HepG2 (cell line): Measurements from ENCODE around the gene SLBP. TPM values are rescaled to one million over a fixed set of nuclear protein-coding genes. Genes with fewer than 3 reads are reported as not detected.
A peak's percentile ranks its signal among the peaks of the same experiment; 100 is the strongest.

Experiments used
- ATAC-seq: fragments of 200-7000 bp; cut with Tn5 transposase; 3 replicates; pipeline ENCODE4 v1.9.1; 2020; ENCODE audit warnings: mild to moderate bottlenecking, moderate library complexity
- BruUV-seq: library from RNA; stranded (reverse); fragments of 400-500 nt; replicated peaks from 2 replicates; lab custom pipeline; 2021; lab: Mats Ljungman, UMichigan
- CTCF ChIA-PET: fragments of 300-600 bp; formaldehyde crosslinking; extraction: SDS; loops from one replicate; lab custom pipeline; 2021; ENCODE audit warnings: low total read pairs, inconsistent platforms, low intra/inter-chr PET ratio; lab: Yijun Ruan, JAX
- POLR2A ChIA-PET: fragments of 350-600 bp; sonication (Branson Sonifier 250); formaldehyde crosslinking; loops from one replicate; lab custom pipeline; 2020; ENCODE audit warnings: antibody characterized with exemption, inconsistent platforms; lab: Yijun Ruan, JAX
- DNase-seq: peaks from one replicate; pipeline ENCODE4 v3.0.0-alpha.2; 2015; ENCODE audit warnings: low spot score
- FAIRE-seq: peaks from 3 replicates; lab custom pipeline; 2011; peaks lifted over from hg19 to GRCh38; lab: Jason Lieb, UNC
- H2AFZ ChIP-seq: one replicate; pipeline ENCODE4 v1.6.1; 2011; ENCODE audit warnings: low read length, inconsistent platforms
- H3K27ac ChIP-seq: fragments of 300-600 bp; 3 replicates; pipeline ENCODE4 v1.8.0; 2011; ENCODE audit warnings: mixed run types, mild to moderate bottlenecking, mixed read lengths, low read length, inconsistent platforms; ENCODE audit not compliant: insufficient read depth; ENCODE audit errors: extremely low read length
- H3K27me3 ChIP-seq, 2 experiments: fragments of 200-600 bp in 1 of 2; 2 replicates in 1 of 2; 3 replicates in 1 of 2; pipeline versions ENCODE4 v1.6.0 to v1.8.0; 2011; ENCODE audit warnings: low read length in 2 of 2, mild to moderate bottlenecking in 2 of 2, moderate library complexity in 2 of 2, inconsistent platforms in 1 of 2; ENCODE audit not compliant: insufficient read depth in 2 of 2, control insufficient read depth in 1 of 2
- H3K36me3 ChIP-seq, 2 experiments: fragments of 200-600 bp in 1 of 2; replicated peaks in 1 of 2; 2 replicates in 1 of 2; 3 replicates in 1 of 2; pipeline versions ENCODE4 v1.5.1 to v1.8.0; 2011; ENCODE audit warnings: low read length in 2 of 2, inconsistent platforms in 1 of 2; ENCODE audit not compliant: insufficient read depth in 2 of 2, control insufficient read depth in 1 of 2
- H3K4me1 ChIP-seq: 2 replicates; pipeline ENCODE4 v1.5.1; 2012; ENCODE audit warnings: low read length, inconsistent platforms; ENCODE audit not compliant: insufficient read depth
- H3K4me2 ChIP-seq: 2 replicates; pipeline ENCODE4 v1.6.0; 2011; ENCODE audit warnings: low read depth, low read length, inconsistent platforms
- H3K4me3 ChIP-seq, 3 experiments: fragments of 200-600 bp in 1 of 3; sonication (generic), shearing (Covaris generic) in 1 of 3; replicated peaks in 1 of 3; 2 replicates each; pipeline ENCODE4 v1.5.1; 2011 to 2016; ENCODE audit warnings: low read length in 3 of 3, inconsistent platforms in 2 of 3, low read depth in 2 of 3, mild to moderate bottlenecking in 2 of 3, control low read depth in 1 of 3, mixed read lengths in 1 of 3; ENCODE audit not compliant: insufficient read depth in 1 of 3
- H3K79me2 ChIP-seq: one replicate; pipeline ENCODE4 v1.6.1; 2011; ENCODE audit warnings: low read length, inconsistent platforms; ENCODE audit not compliant: insufficient read depth
- H3K9ac ChIP-seq: 2 replicates; pipeline ENCODE4 v1.6.0; 2011; ENCODE audit warnings: mild to moderate bottlenecking, low read depth, low read length, inconsistent platforms; ENCODE audit not compliant: insufficient read depth
- H3K9me3 ChIP-seq: 2 replicates; pipeline ENCODE4 v1.5.1; 2012; ENCODE audit warnings: mild to moderate bottlenecking, low read length
- H4K20me1 ChIP-seq: 2 replicates; pipeline ENCODE4 v1.6.0; 2011; ENCODE audit warnings: inconsistent platforms, mild to moderate bottlenecking, low read length, moderate library complexity; ENCODE audit not compliant: insufficient read depth
- AGO2 ChIP-seq: fragments of 200-400 bp; formaldehyde crosslinking; optimal IDR thresholded peaks from 2 replicates; pipeline ENCODE3; 2017; ENCODE audit warnings: mild to moderate bottlenecking, low read depth, low read length, moderate library complexity
- ATAD3A ChIP-seq: sonication (generic); formaldehyde crosslinking; IDR thresholded peaks from 2 replicates; pipeline ENCODE4 v1.4.0; 2020; ENCODE audit warnings: missing genetic modification reagents
- GLI4 ChIP-seq: sonication (generic); formaldehyde crosslinking; IDR thresholded peaks from 2 replicates; pipeline ENCODE4 v1.5.1; 2020; ENCODE audit warnings: missing genetic modification reagents, mild to moderate bottlenecking, moderate library complexity, borderline replicate concordance
- GZF1 ChIP-seq: sonication (generic); formaldehyde crosslinking; IDR thresholded peaks from 2 replicates; pipeline ENCODE4 v1.5.1; 2020; ENCODE audit warnings: mild to moderate bottlenecking, missing genetic modification reagents
- MIER3 ChIP-seq: IDR thresholded peaks from 2 replicates; pipeline ENCODE4 v1.6.1; 2016; ENCODE audit warnings: missing compliant biosample characterization, borderline replicate concordance
- ZBTB21 ChIP-seq: sonication (generic); formaldehyde crosslinking; IDR thresholded peaks from 2 replicates; pipeline ENCODE4 v1.4.0; 2020; ENCODE audit warnings: missing genetic modification reagents
- ZNF446 ChIP-seq: sonication (generic); formaldehyde crosslinking; IDR thresholded peaks from 2 replicates; pipeline ENCODE4 v1.5.0; 2020; ENCODE audit warnings: mild to moderate bottlenecking, missing genetic modification reagents
- WGBS: methylation state at CpG from one replicate; pipeline ENCODE4 v1.1.6; 2017; ENCODE audit warnings: low lambda C conversion rate; 5-methylcytosine and 5-hydroxymethylcytosine counted together
- in situ Hi-C: cut with HindIII; loops from 2 replicates; pipeline ENCODE4 v1.10.0; 2017; ENCODE audit warnings: low pct_unique_long_range_greater_than_20kb; ENCODE audit not compliant: extremely low pct_ligation_motif_present
- intact Hi-C: fragments of 100-400 bp; cut with micrococcal nuclease; formaldehyde crosslinking; loops from one replicate; pipeline ENCODE4 v1.10.0; 2022; ENCODE audit not compliant: unreplicated experiment
- polyA plus RNA-seq, 8 experiments: library from polyadenylated mRNA; depleted of rRNA in 3 of 8; stranded (reverse) in 7 of 8; unstranded in 1 of 8; fragments of >200 nt; fragmentation: Illumina TruSeq in 4 of 8; extraction: Trizol in 4 of 8; gene quantifications; 2 replicates each; pipeline versions ENCODE4 v1.2.1 to v1.2.3, GENCODE V29; 2011 to 2016; ENCODE audit warnings: low read depth in 4 of 8, missing spikeins in 1 of 8, mixed read lengths in 1 of 8; ENCODE audit not compliant: insufficient read depth in 1 of 8
- total RNA-seq, 5 experiments: library from RNA; depleted of rRNA; stranded (reverse); fragments of >200 nt; fragmentation: Illumina TruSeq; extraction: Trizol; gene quantifications; 2 replicates each; pipeline ENCODE4 v1.2.3, GENCODE V29; 2016; ENCODE audit warnings: low read depth in 1 of 5
- TF ChIP-seq, protein P1 (sequence below): sonication (generic); formaldehyde crosslinking; IDR thresholded peaks from 2 replicates; pipeline ENCODE4 v1.4.0; 2020; ENCODE audit warnings: missing genetic modification reagents, borderline replicate concordance
- TF ChIP-seq, protein P2 (sequence below): sonication (generic); formaldehyde crosslinking; IDR thresholded peaks from 2 replicates; pipeline ENCODE4 v1.4.0; 2020; ENCODE audit warnings: missing genetic modification reagents, borderline replicate concordance
- TF ChIP-seq, protein P3 (sequence below): sonication (generic); formaldehyde crosslinking; IDR thresholded peaks from 2 replicates; pipeline ENCODE4 v1.4.0; 2020; ENCODE audit warnings: missing genetic modification reagents, low read depth, mild to moderate bottlenecking, borderline replicate concordance

SLBP gene
- total and polyA plus RNA-seq, 2 of the 13 experiments (the other 11 are each of a cell fraction or from before 2014, with no cell fraction given), result 43.9 to 104 TPM

- TF ChIP-seq MIER3 (CRISPR knock-in tag) (no peak), ATAD3A (CRISPR knock-in tag) (no peak), GZF1 (CRISPR knock-in tag) (peak; percentile 72), ZNF446 (CRISPR knock-in tag) (no peak; the same call in 1 of the 2 replicates)
Observed at GRCh38 chr4:1746919-1747602, 34.9 kb upstream of the SLBP start (continued).

DNA sequence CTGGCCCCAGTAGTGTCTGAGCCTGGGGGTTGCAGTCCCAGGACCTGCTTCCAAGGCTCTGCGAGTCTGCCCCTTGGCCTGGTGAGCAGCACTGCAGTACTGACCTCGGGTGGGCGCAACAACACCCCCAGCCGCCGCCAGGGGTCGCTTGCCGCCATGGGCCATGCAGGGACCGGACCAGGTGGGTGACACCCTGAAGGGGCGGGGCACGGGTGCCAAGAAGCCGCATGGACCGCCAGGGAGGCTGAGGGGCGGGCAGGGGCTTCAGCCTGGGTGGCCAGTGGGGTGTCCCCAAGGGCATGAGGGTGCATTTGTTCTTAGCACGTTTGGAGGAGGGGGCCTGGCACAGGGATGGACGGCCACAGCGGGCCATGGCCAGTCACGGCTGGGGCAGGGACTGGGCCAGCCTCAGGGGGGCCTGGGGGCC, 34.2 kb upstream of the SLBP start:
- Histone ChIP-seq H3K4me2 (peak overlapping the region; percentile 98), H3K4me1 (peaks cover 68% of the 10 kb centered on the region), H2AFZ (no peak overlapping the region), H3K36me3 (peaks cover 15 to 20% of the 10 kb centered on the region in 2 experiments), H3K9me3 (no peaks in the 10 kb centered on the region), H3K27ac (peak overlapping the region; percentile 76), H3K79me2 (no peaks in the 10 kb centered on the region), H3K9ac (peak overlapping the region; percentile 74), H4K20me1 (no peaks in the 10 kb centered on the region), H3K4me3 (peak overlapping the region; percentile 46 to 75 (median 67)), H3K27me3 (no peaks in the 10 kb centered on the region; a peak in 1 of 5 replicates)
- peak; percentile 82 for DNase-seq
- 8% methylated on average over 4 of the region's 17 CpGs for WGBS
- ATAC-seq, result peak; percentile 78
- intact Hi-C loops (loop anchor here (1.0 to 5.0 kb wide), 5 partner anchors 21 to 166 kb away; no protein-coding TSS in a partner anchor), in situ Hi-C loops (no loop called here)
- no TSS peak for BruUV-seq
- ChIA-PET CTCF (interaction anchor here (0.7 to 7.5 kb wide), 7 partner anchors 22 to 153 kb away, joined by 3 to 179 read pairs (median 5); no protein-coding TSS in a partner anchor), POLR2A (interaction anchor here (1.2 to 5.7 kb wide), 10 partner anchors 12 to 165 kb away, joined by 3 to 45 read pairs (median 6); no protein-coding TSS in a partner anchor)
- FAIRE-seq, result no peak
- TF ChIP-seq, protein P1, sequence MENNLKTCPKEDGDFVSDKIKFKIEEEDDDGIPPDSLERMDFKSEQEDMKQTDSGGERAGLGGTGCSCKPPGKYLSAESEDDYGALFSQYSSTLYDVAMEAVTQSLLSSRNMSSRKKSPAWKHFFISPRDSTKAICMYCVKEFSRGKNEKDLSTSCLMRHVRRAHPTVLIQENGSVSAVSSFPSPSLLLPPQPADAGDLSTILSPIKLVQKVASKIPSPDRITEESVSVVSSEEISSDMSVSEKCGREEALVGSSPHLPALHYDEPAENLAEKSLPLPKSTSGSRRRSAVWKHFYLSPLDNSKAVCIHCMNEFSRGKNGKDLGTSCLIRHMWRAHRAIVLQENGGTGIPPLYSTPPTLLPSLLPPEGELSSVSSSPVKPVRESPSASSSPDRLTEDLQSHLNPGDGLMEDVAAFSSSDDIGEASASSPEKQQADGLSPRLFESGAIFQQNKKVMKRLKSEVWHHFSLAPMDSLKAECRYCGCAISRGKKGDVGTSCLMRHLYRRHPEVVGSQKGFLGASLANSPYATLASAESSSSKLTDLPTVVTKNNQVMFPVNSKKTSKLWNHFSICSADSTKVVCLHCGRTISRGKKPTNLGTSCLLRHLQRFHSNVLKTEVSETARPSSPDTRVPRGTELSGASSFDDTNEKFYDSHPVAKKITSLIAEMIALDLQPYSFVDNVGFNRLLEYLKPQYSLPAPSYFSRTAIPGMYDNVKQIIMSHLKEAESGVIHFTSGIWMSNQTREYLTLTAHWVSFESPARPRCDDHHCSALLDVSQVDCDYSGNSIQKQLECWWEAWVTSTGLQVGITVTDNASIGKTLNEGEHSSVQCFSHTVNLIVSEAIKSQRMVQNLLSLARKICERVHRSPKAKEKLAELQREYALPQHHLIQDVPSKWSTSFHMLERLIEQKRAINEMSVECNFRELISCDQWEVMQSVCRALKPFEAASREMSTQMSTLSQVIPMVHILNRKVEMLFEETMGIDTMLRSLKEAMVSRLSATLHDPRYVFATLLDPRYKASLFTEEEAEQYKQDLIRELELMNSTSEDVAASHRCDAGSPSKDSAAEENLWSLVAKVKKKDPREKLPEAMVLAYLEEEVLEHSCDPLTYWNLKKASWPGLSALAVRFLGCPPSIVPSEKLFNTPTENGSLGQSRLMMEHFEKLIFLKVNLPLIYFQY (CRISPR knock-in tag), result peak; percentile 78; the same call in 1 of the 2 replicates
- no peak for TF ChIP-seq GLI4 (CRISPR knock-in tag)
- TF ChIP-seq, protein P2, sequence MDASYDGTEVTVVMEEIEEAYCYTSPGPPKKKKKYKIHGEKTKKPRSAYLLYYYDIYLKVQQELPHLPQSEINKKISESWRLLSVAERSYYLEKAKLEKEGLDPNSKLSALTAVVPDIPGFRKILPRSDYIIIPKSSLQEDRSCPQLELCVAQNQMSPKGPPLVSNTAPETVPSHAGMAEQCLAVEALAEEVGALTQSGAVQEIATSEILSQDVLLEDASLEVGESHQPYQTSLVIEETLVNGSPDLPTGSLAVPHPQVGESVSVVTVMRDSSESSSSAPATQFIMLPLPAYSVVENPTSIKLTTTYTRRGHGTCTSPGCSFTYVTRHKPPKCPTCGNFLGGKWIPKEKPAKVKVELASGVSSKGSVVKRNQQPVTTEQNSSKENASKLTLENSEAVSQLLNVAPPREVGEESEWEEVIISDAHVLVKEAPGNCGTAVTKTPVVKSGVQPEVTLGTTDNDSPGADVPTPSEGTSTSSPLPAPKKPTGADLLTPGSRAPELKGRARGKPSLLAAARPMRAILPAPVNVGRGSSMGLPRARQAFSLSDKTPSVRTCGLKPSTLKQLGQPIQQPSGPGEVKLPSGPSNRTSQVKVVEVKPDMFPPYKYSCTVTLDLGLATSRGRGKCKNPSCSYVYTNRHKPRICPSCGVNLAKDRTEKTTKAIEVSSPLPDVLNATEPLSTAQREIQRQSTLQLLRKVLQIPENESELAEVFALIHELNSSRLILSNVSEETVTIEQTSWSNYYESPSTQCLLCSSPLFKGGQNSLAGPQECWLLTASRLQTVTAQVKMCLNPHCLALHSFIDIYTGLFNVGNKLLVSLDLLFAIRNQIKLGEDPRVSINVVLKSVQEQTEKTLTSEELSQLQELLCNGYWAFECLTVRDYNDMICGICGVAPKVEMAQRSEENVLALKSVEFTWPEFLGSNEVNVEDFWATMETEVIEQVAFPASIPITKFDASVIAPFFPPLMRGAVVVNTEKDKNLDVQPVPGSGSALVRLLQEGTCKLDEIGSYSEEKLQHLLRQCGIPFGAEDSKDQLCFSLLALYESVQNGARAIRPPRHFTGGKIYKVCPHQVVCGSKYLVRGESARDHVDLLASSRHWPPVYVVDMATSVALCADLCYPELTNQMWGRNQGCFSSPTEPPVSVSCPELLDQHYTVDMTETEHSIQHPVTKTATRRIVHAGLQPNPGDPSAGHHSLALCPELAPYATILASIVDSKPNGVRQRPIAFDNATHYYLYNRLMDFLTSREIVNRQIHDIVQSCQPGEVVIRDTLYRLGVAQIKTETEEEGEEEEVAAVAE, result no peak
- no peak for TF ChIP-seq ZBTB21
- TF ChIP-seq, protein P3, sequence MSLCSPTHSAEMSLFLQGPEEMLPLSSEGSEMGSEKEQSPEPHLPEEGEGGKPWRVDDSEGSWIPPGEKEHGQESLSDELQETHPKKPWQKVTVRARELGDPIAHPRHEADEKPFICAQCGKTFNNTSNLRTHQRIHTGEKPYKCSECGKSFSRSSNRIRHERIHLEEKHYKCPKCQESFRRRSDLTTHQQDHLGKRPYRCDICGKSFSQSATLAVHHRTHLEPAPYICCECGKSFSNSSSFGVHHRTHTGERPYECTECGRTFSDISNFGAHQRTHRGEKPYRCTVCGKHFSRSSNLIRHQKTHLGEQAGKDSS, result 0 out of 2 replicates have a peak, but pooled peaks have one; percentile 32
- peak; percentile 61 for TF ChIP-seq AGO2
